Retina (tissue), 1 donor: Measurements from ENCODE around the gene SEMA3F.
A peak's percentile ranks its signal among the peaks of the same experiment; 100 is the strongest.

ENCODE experiments used
- DNase-seq: peaks from one replicate; pipeline ENCODE4 v3.0.0-alpha.2; 2016

Gene SEMA3F

GRCh38 chr3:50132421-50133282 lies 22.5 kb upstream of the SEMA3F start:
- DNase-seq: peak; percentile 45

GRCh38 chr3:50133283-50133615 lies 21.9 kb upstream of the SEMA3F start:
- DNase-seq: peak; percentile 30

GRCh38 chr3:50134367-50134766 lies 20.8 kb upstream of the SEMA3F start:
- no peak for DNase-seq

GRCh38 chr3:50135964-50136363 lies 19.2 kb upstream of the SEMA3F start:
- no peak for DNase-seq

GRCh38 chr3:50136714-50137405 lies 18.3 kb upstream of the SEMA3F start:
- peak; percentile 44 for DNase-seq

- DNase-seq: no peak
These were observed 17.6 kb upstream of the SEMA3F start for GRCh38 chr3:50137531-50137930.

- peak; percentile 77 for DNase-seq
These were observed 16.6 kb upstream of the SEMA3F start for GRCh38 chr3:50138266-50139200.

- DNase-seq: peak; percentile 24
These were observed 15.8 kb upstream of the SEMA3F start for GRCh38 chr3:50139308-50139707.

GRCh38 chr3:50139718-50140423 lies 15.3 kb upstream of the SEMA3F start:
- DNase-seq: peak; percentile 28

- no peak for DNase-seq
These were observed 14.1 kb upstream of the SEMA3F start for GRCh38 chr3:50140990-50141389.

GRCh38 chr3:50146316-50146901 lies 8.7 kb upstream of the SEMA3F start:
- DNase-seq: peak; percentile 7

GRCh38 chr3:50147016-50147415 lies 8.1 kb upstream of the SEMA3F start:
- DNase-seq: no peak

GRCh38 chr3:50147447-50147846 lies 7.7 kb upstream of the SEMA3F start:
- no peak for DNase-seq

- DNase-seq: no peak
These were observed 7.3 kb upstream of the SEMA3F start for GRCh38 chr3:50147861-50148260.

GRCh38 chr3:50150404-50150750 lies 4.7 kb upstream of the SEMA3F start:
- no peak for DNase-seq

GRCh38 chr3:50150863-50151686 lies 4.0 kb upstream of the SEMA3F start:
- peak; percentile 66 for DNase-seq

GRCh38 chr3:50151728-50152127 lies 3.4 kb upstream of the SEMA3F start:
- DNase-seq: no peak

GRCh38 chr3:50153782-50154475 lies 1.2 kb upstream of the SEMA3F start:
- DNase-seq: no peak

GRCh38 chr3:50154476-50154839 lies 666 bp upstream of the SEMA3F start:
- DNase-seq: peak; percentile 73

- no peak for DNase-seq
These were observed 361 bp downstream of the SEMA3F start for GRCh38 chr3:50155491-50155878.

- peak; percentile 73 for DNase-seq
These were observed 767 bp downstream of the SEMA3F start for GRCh38 chr3:50155891-50156290.
